Measurements from ENCODE around the gene SNRPF.
"Not testable (repeated sequence)": the region's sequence is repeated elsewhere in the genome, so short reads cannot be mapped to it uniquely, and the experiment has no call there.

The SNRPF gene

DNA sequence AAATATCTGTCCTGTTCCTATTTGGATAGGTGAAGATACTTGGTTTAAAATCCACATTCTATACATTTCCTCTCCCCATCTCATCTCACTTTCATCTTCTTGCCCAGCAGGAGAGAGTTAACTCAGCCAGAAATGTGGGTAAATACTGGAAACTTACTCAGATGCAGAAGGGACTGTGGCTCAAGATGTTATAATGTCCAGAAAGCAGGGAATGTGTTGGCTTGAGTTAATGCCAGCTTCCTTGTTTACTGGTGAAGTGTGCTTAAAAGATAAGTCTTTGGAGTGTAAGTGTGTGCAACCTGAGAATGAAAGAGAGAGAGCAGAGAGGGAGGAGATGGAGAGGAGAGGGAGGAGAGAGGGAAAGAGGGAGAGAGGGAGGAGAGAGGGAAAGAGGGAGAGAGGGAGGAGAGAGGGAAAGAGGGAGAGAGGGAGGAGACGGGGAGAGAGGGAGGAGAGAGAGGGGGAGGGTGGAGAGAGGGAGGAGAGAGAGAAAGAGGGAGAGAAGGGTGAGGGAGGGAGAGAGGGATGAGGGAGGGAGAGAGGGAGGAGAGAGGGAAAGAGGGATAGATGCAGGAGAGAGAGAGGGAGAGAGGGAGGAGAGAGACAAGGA, 22.0 kb upstream of the SNRPF start:
- Histone ChIP-seq H4K20me1 (ENCODE audit: insufficient read depth, low read length) (no peaks in the 10 kb centered on the region), H3K4me3 (ENCODE audit: low read length) (no peak overlapping the region), H3K4me1 (ENCODE audit: low read length) (no peaks in the 10 kb centered on the region), H3K4me2 (ENCODE audit: low read depth, low read length) (no peak overlapping the region), H3K9me3 (replicated peaks; ENCODE audit: insufficient read depth, low read length) (no peaks in the 10 kb centered on the region), H3K9ac (ENCODE audit: low read length) (no peak overlapping the region), H3K27ac (ENCODE audit: low read length) (no peak overlapping the region), H3F3A (ENCODE audit: insufficient read depth, low read length) (no peaks in the 10 kb centered on the region), H3K79me2 (ENCODE audit: low read length) (no peaks in the 10 kb centered on the region), H2AFZ (ENCODE audit: low read length) (no peak overlapping the region), H3K27me3 (replicated peaks; ENCODE audit: insufficient read depth, low read length) (no peaks in the 10 kb centered on the region), H3K36me3 (replicated peaks; ENCODE audit: insufficient read depth, low read length) (no peaks in the 10 kb centered on the region), H3K9me2 (replicated peaks; ENCODE audit: insufficient read depth, low read length) (no peaks in the 10 kb centered on the region)
- TF ChIP-seq EZH2 (optimal IDR thresholded peaks at IDR 0.05; ENCODE audit: low read depth, low read length) (no peak), EZH2phosphoT487 (IDR thresholded peaks at IDR 0.05; ENCODE audit: low read length) (no peak)
- TF ChIP-seq, protein P1, sequence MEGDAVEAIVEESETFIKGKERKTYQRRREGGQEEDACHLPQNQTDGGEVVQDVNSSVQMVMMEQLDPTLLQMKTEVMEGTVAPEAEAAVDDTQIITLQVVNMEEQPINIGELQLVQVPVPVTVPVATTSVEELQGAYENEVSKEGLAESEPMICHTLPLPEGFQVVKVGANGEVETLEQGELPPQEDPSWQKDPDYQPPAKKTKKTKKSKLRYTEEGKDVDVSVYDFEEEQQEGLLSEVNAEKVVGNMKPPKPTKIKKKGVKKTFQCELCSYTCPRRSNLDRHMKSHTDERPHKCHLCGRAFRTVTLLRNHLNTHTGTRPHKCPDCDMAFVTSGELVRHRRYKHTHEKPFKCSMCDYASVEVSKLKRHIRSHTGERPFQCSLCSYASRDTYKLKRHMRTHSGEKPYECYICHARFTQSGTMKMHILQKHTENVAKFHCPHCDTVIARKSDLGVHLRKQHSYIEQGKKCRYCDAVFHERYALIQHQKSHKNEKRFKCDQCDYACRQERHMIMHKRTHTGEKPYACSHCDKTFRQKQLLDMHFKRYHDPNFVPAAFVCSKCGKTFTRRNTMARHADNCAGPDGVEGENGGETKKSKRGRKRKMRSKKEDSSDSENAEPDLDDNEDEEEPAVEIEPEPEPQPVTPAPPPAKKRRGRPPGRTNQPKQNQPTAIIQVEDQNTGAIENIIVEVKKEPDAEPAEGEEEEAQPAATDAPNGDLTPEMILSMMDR (IDR thresholded peaks at IDR 0.05; ENCODE audit: low read length): no peak
- no peak for DNase-seq

DNA sequence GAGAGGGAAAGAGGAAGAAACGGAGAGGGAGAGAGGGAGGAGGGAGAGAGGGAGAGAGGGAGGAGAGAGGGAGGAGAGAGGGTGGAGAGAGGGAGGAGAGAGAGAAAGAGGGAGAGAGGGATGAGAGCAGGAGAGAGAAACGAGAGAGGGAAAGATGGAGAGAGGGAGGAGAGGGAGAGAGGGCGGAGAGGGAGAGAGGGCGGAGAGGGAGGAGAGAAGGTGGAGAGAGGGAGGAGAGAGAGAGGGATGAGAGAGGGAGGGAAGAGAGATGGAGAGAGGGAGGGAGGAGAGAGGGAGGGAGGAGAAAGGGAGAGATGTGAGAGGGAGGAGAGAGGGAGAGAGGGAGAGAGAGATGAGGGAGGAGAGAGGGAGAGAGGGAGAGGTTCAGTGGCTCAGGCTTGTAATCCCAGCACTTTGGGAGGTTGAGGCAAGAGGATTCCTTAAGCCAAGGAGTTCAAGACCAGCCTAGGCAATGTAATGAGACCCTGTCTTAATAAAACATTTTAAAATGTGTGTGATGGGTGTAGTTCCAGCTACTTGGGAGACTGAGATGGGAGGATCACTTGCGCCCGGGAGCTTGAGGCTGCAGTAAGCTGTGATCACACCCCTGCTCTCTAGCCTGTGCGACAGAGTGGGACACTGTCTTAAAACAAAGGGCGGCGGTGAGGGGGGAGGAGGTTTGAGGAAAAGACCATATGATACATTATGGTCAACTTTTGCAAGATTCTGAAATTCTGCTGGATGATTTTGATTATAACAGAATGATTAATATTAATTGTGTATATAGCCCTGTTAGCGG, 21.3 kb upstream of the SNRPF start:
- Histone ChIP-seq H3F3A (ENCODE audit: insufficient read depth, low read length) (no peaks in the 10 kb centered on the region), H3K36me3 (replicated peaks; ENCODE audit: insufficient read depth, low read length) (no peaks in the 10 kb centered on the region), H3K4me3 (ENCODE audit: low read length) (no peak overlapping the region), H3K27ac (ENCODE audit: low read length) (no peak overlapping the region), H3K9me3 (replicated peaks; ENCODE audit: insufficient read depth, low read length) (no peaks in the 10 kb centered on the region), H3K27me3 (replicated peaks; ENCODE audit: insufficient read depth, low read length) (no peaks in the 10 kb centered on the region), H2AFZ (ENCODE audit: low read length) (no peak overlapping the region), H3K4me2 (ENCODE audit: low read depth, low read length) (peak overlapping the region; percentile 39; the same call in 1 of the 2 replicates), H3K4me1 (ENCODE audit: low read length) (no peaks in the 10 kb centered on the region), H3K79me2 (ENCODE audit: low read length) (no peaks in the 10 kb centered on the region), H4K20me1 (ENCODE audit: insufficient read depth, low read length) (no peaks in the 10 kb centered on the region), H3K9ac (ENCODE audit: low read length) (no peak overlapping the region), H3K9me2 (replicated peaks; ENCODE audit: insufficient read depth, low read length) (no peaks in the 10 kb centered on the region)
- no peak for DNase-seq
- TF ChIP-seq, protein P1 (IDR thresholded peaks at IDR 0.05; ENCODE audit: low read length): no peak
- TF ChIP-seq EZH2phosphoT487 (IDR thresholded peaks at IDR 0.05; ENCODE audit: low read length) (no peak), EZH2 (optimal IDR thresholded peaks at IDR 0.05; ENCODE audit: low read depth, low read length) (no peak)

DNA sequence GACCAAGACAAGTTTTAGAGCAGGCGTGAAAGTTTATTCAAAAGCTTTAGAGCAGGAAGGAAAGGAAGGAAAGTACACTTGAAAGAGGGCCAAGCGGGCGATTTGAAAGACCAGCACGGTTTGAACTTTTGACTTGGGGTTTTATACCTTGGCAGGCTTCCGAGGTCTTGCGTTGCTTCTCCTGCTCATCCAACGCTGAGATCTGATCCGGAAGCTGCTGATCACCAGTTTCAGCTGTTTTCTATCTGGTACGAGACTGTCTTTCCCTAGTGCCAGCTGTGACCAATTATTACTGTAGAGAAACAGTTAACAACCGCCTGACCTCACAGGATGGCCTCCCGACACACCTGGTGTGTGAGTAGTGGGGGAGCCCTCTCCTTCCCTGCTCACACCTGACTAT, 20.6 kb upstream of the SNRPF start:
- no peaks in the 10 kb centered on the region for H3K9me3 ChIP-seq (replicated peaks; ENCODE audit: insufficient read depth, low read length)
- H4K20me1 ChIP-seq (ENCODE audit: insufficient read depth, low read length): no peaks in the 10 kb centered on the region
- H3K4me1 ChIP-seq (ENCODE audit: low read length): no peaks in the 10 kb centered on the region
- H3K36me3 ChIP-seq (replicated peaks; ENCODE audit: insufficient read depth, low read length): no peaks in the 10 kb centered on the region
- TF ChIP-seq, protein P1 (IDR thresholded peaks at IDR 0.05; ENCODE audit: low read length): no peak
- TF ChIP-seq EZH2 (optimal IDR thresholded peaks at IDR 0.05; ENCODE audit: low read depth, low read length): no peak
- no peak for TF ChIP-seq EZH2phosphoT487 (IDR thresholded peaks at IDR 0.05; ENCODE audit: low read length)
- H3K4me3 ChIP-seq (ENCODE audit: low read length): no peak overlapping the region
- peak overlapping the region; percentile 39; the same call in 1 of the 2 replicates for H3K4me2 ChIP-seq (ENCODE audit: low read depth, low read length)
- no peaks in the 10 kb centered on the region for H3F3A ChIP-seq (ENCODE audit: insufficient read depth, low read length)
- no peak overlapping the region for H3K9ac ChIP-seq (ENCODE audit: low read length)
- no peak overlapping the region for H3K27ac ChIP-seq (ENCODE audit: low read length)
- DNase-seq: peak; percentile 68
- H3K9me2 ChIP-seq (replicated peaks; ENCODE audit: insufficient read depth, low read length): no peaks in the 10 kb centered on the region
- H3K27me3 ChIP-seq (replicated peaks; ENCODE audit: insufficient read depth, low read length): no peaks in the 10 kb centered on the region
- H2AFZ ChIP-seq (ENCODE audit: low read length): no peak overlapping the region
- H3K79me2 ChIP-seq (ENCODE audit: low read length): no peaks in the 10 kb centered on the region

DNA sequence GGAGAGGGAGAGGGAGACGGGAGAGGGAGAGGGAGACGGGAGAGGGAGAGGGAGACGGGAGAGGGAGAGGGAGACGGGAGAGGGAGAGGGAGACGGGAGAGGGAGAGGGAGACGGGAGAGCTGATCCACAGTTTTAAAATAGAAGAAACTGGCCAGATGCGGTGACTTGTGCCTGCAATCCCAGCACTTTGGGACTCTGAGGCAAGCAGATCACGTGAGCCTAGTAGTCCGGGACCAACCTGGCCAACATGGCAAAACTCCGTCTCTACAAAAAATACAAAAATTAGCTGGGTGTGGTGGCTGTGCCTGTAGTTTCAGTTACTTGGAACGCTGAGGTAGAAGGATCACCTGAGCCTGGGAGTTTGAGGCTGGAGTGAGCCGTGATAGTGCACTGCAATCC, 16.3 kb upstream of the SNRPF start:
- not testable (repeated sequence) for H3K4me3 ChIP-seq (ENCODE audit: low read length); DNase-seq

More for the DNA sequence above, 16.3 kb upstream of the SNRPF start:
- H3K79me2 ChIP-seq (ENCODE audit: low read length); H3K9me3 ChIP-seq (replicated peaks; ENCODE audit: insufficient read depth, low read length); H3K4me2 ChIP-seq (ENCODE audit: low read depth, low read length); H3F3A ChIP-seq (ENCODE audit: insufficient read depth, low read length); H3K27me3 ChIP-seq (replicated peaks; ENCODE audit: insufficient read depth, low read length); H3K27ac ChIP-seq (ENCODE audit: low read length); H3K4me1 ChIP-seq (ENCODE audit: low read length); H3K36me3 ChIP-seq (replicated peaks; ENCODE audit: insufficient read depth, low read length); H3K9ac ChIP-seq (ENCODE audit: low read length); H3K9me2 ChIP-seq (replicated peaks; ENCODE audit: insufficient read depth, low read length); H4K20me1 ChIP-seq (ENCODE audit: insufficient read depth, low read length); H2AFZ ChIP-seq (ENCODE audit: low read length): not testable (repeated sequence)
